Parathyroid adenoma (tissue), 2 donors: ENCODE data around the gene ANKRD33B.

Source experiments
- H2AFZ ChIP-seq: fragments of 300-600 bp; sonication (generic); one replicate; pipeline ENCODE4 v1.7.0; 2017; ENCODE audit warnings: antibody characterized with exemption, mild to moderate bottlenecking
- H3K27ac ChIP-seq: fragments of 300-600 bp; sonication (generic); one replicate; pipeline ENCODE4 v1.7.0; 2017
- H3K27me3 ChIP-seq: fragments of 300-600 bp; sonication (generic); one replicate; pipeline ENCODE4 v1.7.0; 2017; ENCODE audit warnings: low read length; ENCODE audit not compliant: control insufficient read depth, insufficient read depth
- H3K36me3 ChIP-seq: fragments of 300-600 bp; sonication (generic); one replicate; pipeline ENCODE4 v1.7.0; 2017; ENCODE audit warnings: low read length; ENCODE audit not compliant: control insufficient read depth, insufficient read depth
- H3K4me1 ChIP-seq: fragments of 300-600 bp; sonication (generic); one replicate; pipeline ENCODE4 v1.7.0; 2017; ENCODE audit warnings: control low read depth
- H3K4me2 ChIP-seq: fragments of 300-600 bp; sonication (generic); one replicate; pipeline ENCODE4 v1.7.0; 2017; ENCODE audit warnings: low read length
- H3K4me3 ChIP-seq: fragments of 300-600 bp; sonication (generic); one replicate; pipeline ENCODE4 v1.7.0; 2017; ENCODE audit warnings: low read depth, low read length
- H3K79me2 ChIP-seq: fragments of 300-600 bp; sonication (generic); one replicate; pipeline ENCODE4 v1.7.0; 2017; ENCODE audit warnings: control low read depth
- H3K9ac ChIP-seq: fragments of 300-600 bp; sonication (generic); one replicate; pipeline ENCODE4 v1.7.0; 2017; ENCODE audit warnings: mild to moderate bottlenecking
- H3K9me3 ChIP-seq: fragments of 300-600 bp; sonication (generic); one replicate; pipeline ENCODE4 v1.7.0; 2017; ENCODE audit warnings: low read length; ENCODE audit not compliant: control insufficient read depth
- TF ChIP-seq, protein P1 (sequence below): fragments of 300-600 bp; sonication (generic); IDR thresholded peaks from one replicate; pipeline ENCODE4 v1.7.0; 2017; ENCODE audit warnings: antibody characterized with exemption, mild to moderate bottlenecking
- donor health status: primary hyperparathyroidism.

ANKRD33B gene

DNA sequence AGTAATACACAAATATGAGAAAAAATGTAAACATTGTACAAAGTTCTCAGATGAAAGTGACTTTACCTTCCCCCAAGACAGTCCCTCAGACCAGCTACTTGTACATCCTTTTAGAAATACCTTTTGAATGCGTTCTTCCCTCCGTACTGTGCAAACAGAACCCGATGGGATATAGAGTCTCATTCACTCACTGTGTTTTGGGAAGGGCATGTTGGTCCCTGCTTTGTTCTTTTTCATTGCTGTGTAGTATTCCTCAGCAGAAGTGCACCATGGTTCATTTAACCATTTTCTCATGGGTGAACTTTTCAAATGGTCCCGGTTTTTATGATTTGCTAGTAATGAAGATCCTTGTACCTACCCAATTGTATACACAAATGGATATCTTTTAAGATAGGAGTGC lies 94.4 kb downstream of the ANKRD33B start:
- H3K9ac ChIP-seq, result no peak overlapping the region
- H3K27ac ChIP-seq, result no peak overlapping the region
- H3K36me3 ChIP-seq, result no peaks in the 10 kb centered on the region
- no peak overlapping the region for H2AFZ ChIP-seq
- no peak overlapping the region for H3K4me2 ChIP-seq
- no peaks in the 10 kb centered on the region for H3K79me2 ChIP-seq
- H3K27me3 ChIP-seq, result no peaks in the 10 kb centered on the region
- H3K4me3 ChIP-seq, result no peak overlapping the region
- TF ChIP-seq, protein P1, sequence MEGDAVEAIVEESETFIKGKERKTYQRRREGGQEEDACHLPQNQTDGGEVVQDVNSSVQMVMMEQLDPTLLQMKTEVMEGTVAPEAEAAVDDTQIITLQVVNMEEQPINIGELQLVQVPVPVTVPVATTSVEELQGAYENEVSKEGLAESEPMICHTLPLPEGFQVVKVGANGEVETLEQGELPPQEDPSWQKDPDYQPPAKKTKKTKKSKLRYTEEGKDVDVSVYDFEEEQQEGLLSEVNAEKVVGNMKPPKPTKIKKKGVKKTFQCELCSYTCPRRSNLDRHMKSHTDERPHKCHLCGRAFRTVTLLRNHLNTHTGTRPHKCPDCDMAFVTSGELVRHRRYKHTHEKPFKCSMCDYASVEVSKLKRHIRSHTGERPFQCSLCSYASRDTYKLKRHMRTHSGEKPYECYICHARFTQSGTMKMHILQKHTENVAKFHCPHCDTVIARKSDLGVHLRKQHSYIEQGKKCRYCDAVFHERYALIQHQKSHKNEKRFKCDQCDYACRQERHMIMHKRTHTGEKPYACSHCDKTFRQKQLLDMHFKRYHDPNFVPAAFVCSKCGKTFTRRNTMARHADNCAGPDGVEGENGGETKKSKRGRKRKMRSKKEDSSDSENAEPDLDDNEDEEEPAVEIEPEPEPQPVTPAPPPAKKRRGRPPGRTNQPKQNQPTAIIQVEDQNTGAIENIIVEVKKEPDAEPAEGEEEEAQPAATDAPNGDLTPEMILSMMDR, result no peak
- no peaks in the 10 kb centered on the region for H3K9me3 ChIP-seq
- H3K4me1 ChIP-seq, result no peaks in the 10 kb centered on the region

DNA sequence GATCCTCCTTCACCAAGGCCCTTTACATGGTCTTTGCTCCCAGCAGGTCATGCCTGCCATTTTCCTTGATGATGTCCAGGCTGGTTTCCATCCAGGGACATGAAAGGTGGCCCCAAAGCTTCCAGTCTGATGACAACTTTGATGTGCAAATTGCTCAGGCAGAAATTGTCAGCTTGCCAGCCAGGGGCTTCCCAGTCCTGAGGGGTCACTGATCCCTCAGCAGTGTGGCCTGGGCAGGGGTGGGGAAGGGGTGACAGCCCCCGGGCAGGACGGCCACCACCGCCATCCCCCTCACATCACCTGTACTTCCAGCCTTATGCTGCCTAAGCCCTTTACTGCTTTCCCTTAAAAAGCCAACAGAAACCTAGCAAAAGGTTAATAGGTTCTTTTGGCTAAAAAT lies 96.3 kb downstream of the ANKRD33B start:
- Histone ChIP-seq H3K9me3 (no peaks in the 10 kb centered on the region), H3K4me3 (no peak overlapping the region), H3K4me2 (no peak overlapping the region), H3K27me3 (no peaks in the 10 kb centered on the region), H3K79me2 (no peaks in the 10 kb centered on the region), H3K4me1 (no peaks in the 10 kb centered on the region), H3K36me3 (no peaks in the 10 kb centered on the region), H3K27ac (no peak overlapping the region), H2AFZ (no peak overlapping the region), H3K9ac (no peak overlapping the region)
- TF ChIP-seq, protein P1, result no peak

- Histone ChIP-seq H3K27me3 (no peaks in the 10 kb centered on the region), H3K9me3 (no peaks in the 10 kb centered on the region), H3K27ac (no peak overlapping the region), H3K79me2 (no peaks in the 10 kb centered on the region), H3K36me3 (no peaks in the 10 kb centered on the region), H3K4me1 (no peaks in the 10 kb centered on the region), H3K9ac (no peak overlapping the region), H3K4me3 (no peak overlapping the region), H2AFZ (no peak overlapping the region), H3K4me2 (no peak overlapping the region)
- TF ChIP-seq, protein P1, result no peak
Measured at GRCh38 chr5:10660720-10661387, 97.0 kb downstream of the ANKRD33B start.

- Histone ChIP-seq H3K36me3 (no peaks in the 10 kb centered on the region), H3K9ac (no peak overlapping the region), H3K79me2 (no peaks in the 10 kb centered on the region), H3K4me1 (no peaks in the 10 kb centered on the region), H3K4me3 (no peak overlapping the region), H2AFZ (no peak overlapping the region), H3K27me3 (no peaks in the 10 kb centered on the region), H3K9me3 (no peaks in the 10 kb centered on the region), H3K4me2 (no peak overlapping the region), H3K27ac (no peak overlapping the region)
- TF ChIP-seq, protein P1, result no peak
Measured at GRCh38 chr5:10661401-10661800, 97.5 kb downstream of the ANKRD33B start.

DNA sequence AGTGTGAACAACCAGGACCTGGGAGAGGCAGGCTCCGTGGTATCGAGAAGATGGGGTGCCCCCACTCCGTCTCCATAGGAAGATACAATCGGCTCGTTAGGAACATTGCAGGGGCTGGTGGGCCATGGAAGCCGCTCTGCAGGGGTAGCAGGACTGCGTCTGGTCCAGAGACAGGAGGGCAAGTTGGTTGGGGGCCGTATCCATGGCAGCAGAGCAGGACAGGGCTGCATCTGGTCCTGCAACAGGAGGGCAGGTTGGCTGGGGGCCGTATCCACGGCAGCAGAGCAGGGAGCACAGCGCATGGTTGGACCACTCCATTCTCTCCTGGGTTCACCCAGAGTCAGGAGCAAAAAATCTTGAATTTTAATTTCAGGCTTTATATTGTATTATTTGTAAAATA lies 98.2 kb downstream of the ANKRD33B start:
- Histone ChIP-seq H3K36me3 (no peaks in the 10 kb centered on the region), H3K4me1 (no peaks in the 10 kb centered on the region), H3K4me2 (no peak overlapping the region), H2AFZ (no peak overlapping the region), H3K79me2 (no peaks in the 10 kb centered on the region), H3K27me3 (no peaks in the 10 kb centered on the region), H3K4me3 (no peak overlapping the region), H3K9me3 (no peaks in the 10 kb centered on the region), H3K9ac (no peak overlapping the region), H3K27ac (no peak overlapping the region)
- TF ChIP-seq, protein P1, result no peak
